ENCODE data around the gene MYOCOS.

Gene MYOCOS

DNA sequence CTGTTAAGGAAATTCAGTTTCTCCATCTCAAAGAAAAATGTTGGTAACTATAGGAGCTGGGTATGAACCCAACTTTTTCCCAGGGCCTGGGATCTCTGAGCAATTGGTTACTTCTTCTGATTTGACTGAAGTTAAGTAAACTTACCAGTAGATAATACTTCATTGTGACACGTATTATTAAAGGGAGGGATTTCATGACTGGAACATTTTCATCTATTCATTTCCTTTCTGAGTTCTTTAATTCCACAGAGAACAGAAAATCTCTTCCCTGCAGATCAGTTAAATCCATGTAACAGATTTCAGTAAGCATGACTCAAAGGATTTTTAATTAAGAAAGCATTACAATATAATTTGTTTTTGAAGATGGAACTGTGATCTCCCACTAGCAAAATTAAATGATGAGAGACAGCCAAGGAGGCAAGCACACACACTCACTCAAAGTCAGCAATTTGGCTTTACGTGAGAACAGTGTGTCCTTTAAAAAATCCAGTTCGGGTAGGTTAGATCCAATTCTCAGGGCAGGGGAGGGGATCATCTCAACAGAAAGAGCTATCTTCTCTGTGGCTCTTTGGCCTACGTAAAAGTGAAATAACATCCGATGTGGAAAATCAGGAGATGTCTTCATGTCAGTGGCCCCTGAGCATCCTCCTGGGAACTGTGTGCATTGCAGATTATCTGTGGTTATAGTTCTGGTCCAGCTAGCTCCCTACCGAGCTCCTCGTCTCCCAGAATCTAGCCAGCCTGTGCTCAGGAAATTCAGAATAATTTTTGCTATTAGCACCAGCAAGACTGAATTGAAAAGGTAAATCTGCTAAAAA lies 41.2 kb downstream of the MYOCOS start:
- no peak for DNase-seq (ENCODE audit: low read depth in 2 of 2)

DNA sequence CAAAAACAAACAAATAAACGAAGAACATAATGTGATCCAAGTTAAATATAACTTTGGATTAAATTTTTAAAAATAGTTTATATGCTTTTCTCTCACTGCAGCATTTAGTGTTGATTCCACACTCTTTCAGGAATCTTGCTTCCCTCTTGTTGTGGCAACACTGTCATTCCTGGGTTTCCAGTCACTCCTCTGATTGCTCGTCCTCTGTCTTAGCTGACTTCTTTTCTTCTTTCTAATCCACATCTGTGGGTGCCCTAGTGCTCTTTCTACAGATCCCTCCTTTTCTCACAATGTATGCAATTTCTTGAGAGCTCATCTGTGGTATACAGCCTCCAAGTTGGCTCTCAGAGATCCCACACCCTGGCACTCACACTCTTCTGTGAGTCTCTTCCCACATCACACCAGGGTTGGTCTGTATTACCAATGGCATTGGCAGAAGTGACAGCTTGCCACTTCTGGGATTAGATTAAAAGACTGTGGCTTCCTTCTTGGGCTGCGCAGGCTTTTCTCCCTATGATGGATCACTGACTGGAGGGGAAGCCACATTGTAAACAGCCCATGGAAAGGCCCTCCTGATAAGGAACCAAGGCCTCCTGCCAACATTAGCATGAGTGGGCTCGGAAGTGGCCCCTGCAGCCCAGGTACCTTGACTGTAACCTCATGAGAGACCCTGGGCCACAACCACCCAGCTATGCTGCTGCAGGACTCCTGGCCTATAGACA lies 42.0 kb downstream of the MYOCOS start:
- DNase-seq (ENCODE audit: low read depth in 2 of 2): no peak

DNA sequence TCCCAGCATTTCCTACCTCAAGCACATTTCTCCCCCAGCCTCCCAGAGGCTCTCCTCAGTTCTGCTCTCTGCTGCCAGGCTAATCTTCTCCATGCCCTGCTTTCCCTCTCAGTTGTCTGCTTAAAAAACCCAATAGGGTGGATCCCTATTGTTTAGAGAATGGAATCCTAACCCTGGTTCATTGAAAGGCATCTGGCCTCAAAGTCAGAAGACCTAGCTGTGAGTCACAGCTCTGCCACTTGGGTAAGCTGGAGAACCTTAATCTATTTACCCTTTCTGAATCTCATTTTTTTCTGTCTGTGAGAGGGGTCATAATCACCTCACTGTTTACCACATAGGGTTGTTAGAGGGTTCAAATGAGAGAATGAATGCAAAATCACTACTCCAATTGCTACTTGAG lies 42.9 kb downstream of the MYOCOS start:
- DNase-seq (ENCODE audit: low read depth in 2 of 2): no peak

DNA sequence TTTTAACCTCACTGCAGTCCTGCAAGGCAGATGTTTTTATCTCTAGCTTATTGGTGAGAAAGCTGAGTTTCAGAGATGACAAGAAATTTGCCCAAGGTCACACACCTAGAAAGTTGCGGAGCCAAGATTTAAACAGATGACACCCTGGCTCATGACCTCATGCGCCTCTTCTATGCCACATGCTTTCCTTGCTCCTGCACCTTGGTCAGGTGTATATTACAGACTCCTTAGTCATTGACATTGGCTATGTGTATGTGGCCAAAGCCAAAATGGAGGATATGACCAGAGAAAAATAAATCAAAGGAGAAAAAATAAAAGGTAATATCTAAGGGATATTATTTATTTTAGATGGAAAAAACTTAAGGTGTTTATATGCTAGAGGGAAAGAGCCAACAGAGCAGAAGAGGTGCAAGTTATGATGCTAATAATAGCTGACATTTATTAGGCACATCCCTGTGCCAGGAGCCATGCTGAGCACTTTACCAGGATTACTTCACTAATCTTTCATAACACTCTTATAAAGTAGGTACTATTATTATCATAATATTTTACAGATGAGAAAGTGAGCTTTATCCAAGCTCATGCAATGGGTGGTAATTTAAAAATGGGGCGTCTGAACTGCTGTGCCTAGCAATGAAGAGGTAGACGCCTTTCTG lies 44.2 kb downstream of the MYOCOS start:
- no peak for DNase-seq (ENCODE audit: low read depth in 2 of 2)

DNA sequence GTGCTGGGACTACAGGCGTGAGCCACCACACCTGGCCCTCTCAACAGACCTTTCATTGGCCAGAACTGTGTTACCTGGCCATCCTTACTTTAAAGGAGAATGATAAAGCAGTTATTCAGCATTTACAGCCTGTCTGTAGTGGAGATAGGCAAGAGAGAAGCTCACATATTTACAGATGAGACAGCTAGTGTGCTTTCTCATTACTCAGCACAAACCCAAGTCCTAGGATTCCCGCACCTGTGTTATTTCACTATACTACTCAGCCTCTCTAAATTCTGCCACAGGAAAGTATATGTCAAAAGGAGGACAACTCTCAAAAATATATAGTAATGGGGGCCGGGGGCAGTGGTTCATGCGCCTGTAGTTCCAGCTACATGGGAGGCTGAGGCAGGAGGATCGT lies 46.3 kb downstream of the MYOCOS start:
- DNase-seq (ENCODE audit: low read depth in 2 of 2): no peak

DNA sequence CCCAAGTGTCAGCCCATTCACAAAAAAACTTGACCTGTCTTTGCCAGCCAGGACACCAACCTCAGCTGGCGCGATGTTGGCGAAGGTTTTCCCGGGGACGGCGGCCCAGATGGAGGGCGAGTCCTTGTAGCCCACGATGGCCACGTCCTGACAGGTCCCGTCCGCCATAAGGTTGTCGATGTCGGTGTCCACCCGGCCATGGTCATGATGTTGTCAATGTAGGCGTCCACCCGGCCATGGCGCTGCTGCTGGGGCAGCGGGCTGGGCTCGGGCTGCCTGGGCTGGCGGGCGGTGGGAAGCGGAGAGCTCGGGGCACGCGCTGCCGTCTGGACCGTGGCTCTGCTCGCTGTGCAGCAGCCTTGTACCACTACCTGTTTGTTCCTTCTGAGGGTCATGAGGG lies 48.7 kb downstream of the MYOCOS start:
- DNase-seq (ENCODE audit: low read depth in 2 of 2): no peak

DNA sequence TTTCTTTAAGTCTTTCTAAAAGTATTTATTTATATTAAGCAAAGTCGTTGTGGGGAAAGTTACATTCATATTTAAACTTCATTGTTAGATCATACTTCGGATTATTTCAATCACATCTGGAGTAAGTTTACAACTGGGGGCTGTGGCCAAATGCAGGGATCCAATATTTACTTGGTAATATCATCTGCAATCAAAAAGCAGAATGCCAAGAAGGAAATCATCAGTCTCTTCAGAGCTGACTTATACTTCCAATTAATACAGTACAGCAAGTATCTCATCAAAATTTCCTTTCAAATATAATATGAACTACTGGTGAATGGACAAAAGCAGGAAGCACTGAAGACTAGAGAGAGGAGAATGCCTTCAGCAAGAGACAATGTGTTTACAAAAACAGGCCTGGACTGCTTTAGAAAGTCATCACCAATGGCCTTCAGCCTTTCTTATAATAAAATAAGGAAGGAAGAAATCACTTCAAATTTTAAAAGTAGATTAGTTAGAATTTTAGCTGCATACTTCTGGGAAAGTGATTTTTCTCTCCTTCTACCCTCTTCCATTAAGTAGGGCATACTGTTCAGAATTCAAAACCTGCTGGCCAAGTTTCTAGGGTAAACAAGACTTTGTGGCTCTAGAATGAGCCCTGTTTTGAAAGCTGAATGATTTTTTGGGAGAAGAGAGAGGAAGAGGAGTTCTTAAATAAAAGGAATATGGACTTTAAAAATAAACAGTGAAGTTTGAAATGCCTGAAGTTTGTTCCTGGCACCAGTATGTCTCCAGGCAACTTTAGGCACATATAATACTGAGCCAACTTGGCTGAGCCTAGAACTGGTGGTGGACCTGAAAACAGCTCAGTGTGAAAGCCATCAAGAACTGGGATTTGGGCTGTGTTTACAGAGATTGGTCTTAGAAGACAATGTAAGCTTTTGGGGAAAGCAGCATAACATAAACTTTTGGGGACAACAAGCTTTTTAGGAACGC lies 52.7 kb downstream of the MYOCOS start:
- DNase-seq (ENCODE audit: low read depth in 2 of 2): no peak
